CD14-positive monocyte (primary cell): ENCODE measurements around the gene RAD51C. TPM values are rescaled to one million over a fixed set of nuclear protein-coding genes. Genes with fewer than 3 reads are reported as not detected.

ENCODE experiments used
- DNase-seq, 3 donors: peaks; one replicate each; pipeline ENCODE4 v3.0.0-alpha.2; 2011 to 2022
- H2AFZ ChIP-seq: 2 replicates; pipeline ENCODE4 v1.6.0; 2012; ENCODE audit warnings: mild to moderate bottlenecking, low read depth, low read length, inconsistent platforms; ENCODE audit not compliant: insufficient read depth, poor library complexity, severe bottlenecking
- H3K27ac ChIP-seq, 2 donors: 1 replicate in 1 of 2; 2 replicates in 1 of 2; pipeline ENCODE4 v1.5.1; 2012 to 2013; ENCODE audit warnings: low read length in 2 of 2, control low read depth in 1 of 2, inconsistent platforms in 1 of 2, low read depth in 1 of 2, mild to moderate bottlenecking in 1 of 2
- H3K27me3 ChIP-seq, 2 donors: one replicate each; pipeline versions ENCODE4 v1.6.0 to v1.6.1; 2011 to 2013; ENCODE audit warnings: low read length in 2 of 2; ENCODE audit not compliant: control insufficient read depth in 2 of 2, insufficient read depth in 2 of 2
- H3K36me3 ChIP-seq, 2 donors: replicated peaks in 1 of 2; 1 replicate in 1 of 2; 2 replicates in 1 of 2; pipeline versions ENCODE4 v1.5.1 to v1.6.1; 2012 to 2013; ENCODE audit warnings: low read length in 2 of 2, control low read depth in 1 of 2, inconsistent platforms in 1 of 2, mild to moderate bottlenecking in 1 of 2; ENCODE audit not compliant: insufficient read depth in 2 of 2, control insufficient read depth in 1 of 2
- H3K4me1 ChIP-seq, 2 donors: 1 replicate in 1 of 2; 2 replicates in 1 of 2; pipeline versions ENCODE4 v1.5.1 to v1.6.1; 2012 to 2013; ENCODE audit warnings: low read length in 2 of 2, control low read depth in 1 of 2, inconsistent platforms in 1 of 2, mild to moderate bottlenecking in 1 of 2, moderate library complexity in 1 of 2; ENCODE audit not compliant: insufficient read depth in 2 of 2, control insufficient read depth in 1 of 2
- H3K4me2 ChIP-seq: replicated peaks from 2 replicates; pipeline ENCODE3; 2012; ENCODE audit warnings: low read length, moderate library complexity, mild to moderate bottlenecking; ENCODE audit not compliant: poor library complexity, severe bottlenecking; ENCODE audit errors: extremely low read depth
- H3K4me3 ChIP-seq, 3 experiments: fragments of 200-600 bp in 1 of 3; sonication (generic) in 1 of 3; replicated peaks in 1 of 3; 1 replicate in 2 of 3; 2 replicates in 1 of 3; pipeline ENCODE4 v1.5.1; 2011 to 2013; ENCODE audit warnings: low read length in 3 of 3, mild to moderate bottlenecking in 3 of 3, control low read depth in 2 of 3, low read depth in 2 of 3, inconsistent platforms in 1 of 3, moderate library complexity in 1 of 3
- H3K79me2 ChIP-seq: 2 replicates; pipeline ENCODE4 v1.6.0; 2012; ENCODE audit warnings: mild to moderate bottlenecking, control low read depth, inconsistent platforms, low read length, moderate library complexity; ENCODE audit not compliant: insufficient read depth
- H3K9ac ChIP-seq: 2 replicates; pipeline ENCODE4 v1.6.0; 2017; ENCODE audit warnings: low read length, mild to moderate bottlenecking; ENCODE audit not compliant: insufficient read depth, poor library complexity, severe bottlenecking
- H3K9me3 ChIP-seq, 2 donors: replicated peaks in 1 of 2; 1 replicate in 1 of 2; 2 replicates in 1 of 2; pipeline versions ENCODE4 v1.5.1 to v1.6.1; 2012 to 2013; ENCODE audit warnings: low read length in 2 of 2, control low read depth in 1 of 2; ENCODE audit not compliant: control insufficient read depth in 1 of 2, insufficient read depth in 1 of 2
- H4K20me1 ChIP-seq: 2 replicates; pipeline ENCODE4 v1.6.0; 2012; ENCODE audit warnings: mild to moderate bottlenecking, low read length, control low read depth, moderate library complexity; ENCODE audit not compliant: insufficient read depth
- H3K27ac Mint-ChIP-seq, 7 donors: one replicate each; pipeline ENCODE4 v1.8.0; 2020; ENCODE audit warnings: mild to moderate bottlenecking in 7 of 7, mixed read lengths in 7 of 7, moderate library complexity in 6 of 7, inconsistent platforms in 2 of 7
- H3K27me3 Mint-ChIP-seq, 3 donors: one replicate each; pipeline ENCODE4 v1.8.0; 2021 to 2022; ENCODE audit warnings: low read depth in 3 of 3, mild to moderate bottlenecking in 3 of 3, mixed read lengths in 3 of 3, moderate library complexity in 3 of 3, inconsistent platforms in 1 of 3
- H3K36me3 Mint-ChIP-seq, 2 donors: one replicate each; pipeline ENCODE4 v1.8.0; 2020; ENCODE audit warnings: mixed read lengths in 2 of 2, inconsistent platforms in 1 of 2, mild to moderate bottlenecking in 1 of 2
- H3K4me1 Mint-ChIP-seq: one replicate; pipeline ENCODE4 v1.8.0; 2020; ENCODE audit warnings: mild to moderate bottlenecking, mixed read lengths
- H3K4me3 Mint-ChIP-seq, 2 donors: one replicate each; pipeline ENCODE4 v1.8.0; 2020; ENCODE audit warnings: mild to moderate bottlenecking in 2 of 2, mixed read lengths in 2 of 2, moderate library complexity in 1 of 2
- H3K9me3 Mint-ChIP-seq, 7 donors: one replicate each; pipeline ENCODE4 v1.8.0; 2020 to 2022; ENCODE audit warnings: mixed read lengths in 7 of 7, mild to moderate bottlenecking in 6 of 7, moderate library complexity in 6 of 7, inconsistent platforms in 2 of 7
- WGBS: methylation state at CpG from one replicate; pipeline ENCODE4 v1.1.5; 2013; ENCODE audit warnings: missing lambda C conversion rate; ENCODE audit not compliant: insufficient coverage; 5-methylcytosine and 5-hydroxymethylcytosine counted together
- intact Hi-C, 2 donors: fragments of 100-400 bp; cut with micrococcal nuclease; formaldehyde crosslinking; loops; one replicate each; pipeline versions ENCODE4 v1.15.0 to v1.15.1; 2023
- polyA plus RNA-seq, 3 donors: library from polyadenylated mRNA; depleted of rRNA in 1 of 3; unstranded in 2 of 3; stranded (reverse) in 1 of 3; fragments of 300-500 nt in 2 of 3; fragments of >200 nt in 1 of 3; fragmentation: Illumina TruSeq in 2 of 3; gene quantifications; 1 replicate in 2 of 3; 2 replicates in 1 of 3; pipeline ENCODE4 v1.2.3, GENCODE V29; 2012 to 2021
- TF ChIP-seq, protein P1 (sequence below): fragments of 200-600 bp; IDR thresholded peaks from one replicate; pipeline ENCODE4 v1.8.0; 2022; ENCODE audit warnings: antibody characterized with exemption, mild to moderate bottlenecking

The RAD51C gene
- polyA plus RNA-seq, 3 donors, result 6.8 to 14.5 (median 13.1) TPM

DNA sequence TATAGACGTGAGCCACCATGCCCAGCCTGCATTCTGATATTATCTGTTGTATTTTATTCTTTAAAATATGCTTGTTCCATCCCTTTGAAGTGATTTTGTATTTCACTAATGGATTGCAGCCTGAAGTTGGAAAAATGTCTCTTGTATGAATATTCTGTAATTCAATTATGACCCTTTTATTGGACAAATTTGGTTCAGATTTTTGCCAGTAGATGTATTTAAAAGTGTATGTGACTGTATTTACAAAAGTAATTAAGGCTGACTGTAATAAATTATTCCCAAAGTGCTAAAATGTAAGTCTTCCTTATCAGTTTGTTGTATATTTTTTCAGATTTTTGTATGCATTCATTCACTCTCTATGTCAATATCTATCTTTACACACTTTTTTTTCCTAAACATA lies 87.0 kb downstream of the RAD51C start:
- no peaks in the 10 kb centered on the region for H3K4me1 Mint-ChIP-seq
- H3K4me3 Mint-ChIP-seq, result no peak overlapping the region
- H3K9me3 Mint-ChIP-seq, result no peaks in the 10 kb centered on the region
- peaks cover 5 to 19% (median 17%) of the 10 kb centered on the region in 3 donors for H3K27me3 Mint-ChIP-seq
- Histone ChIP-seq H3K9ac (no peak overlapping the region), H4K20me1 (no peaks in the 10 kb centered on the region), H3K4me1 (no peaks in the 10 kb centered on the region), H3K79me2 (no peaks in the 10 kb centered on the region), H3K36me3 (no peaks in the 10 kb centered on the region), H3K4me3 (no peak overlapping the region), H3K4me2 (no peak overlapping the region), H2AFZ (no peak overlapping the region), H3K9me3 (no peaks in the 10 kb centered on the region), H3K27me3 (no peaks in the 10 kb centered on the region), H3K27ac (no peak overlapping the region)
- intact Hi-C loops, result no loop called here
- no CpG with 5 or more reads among the region's 1 CpG for WGBS
- TF ChIP-seq, protein P1, sequence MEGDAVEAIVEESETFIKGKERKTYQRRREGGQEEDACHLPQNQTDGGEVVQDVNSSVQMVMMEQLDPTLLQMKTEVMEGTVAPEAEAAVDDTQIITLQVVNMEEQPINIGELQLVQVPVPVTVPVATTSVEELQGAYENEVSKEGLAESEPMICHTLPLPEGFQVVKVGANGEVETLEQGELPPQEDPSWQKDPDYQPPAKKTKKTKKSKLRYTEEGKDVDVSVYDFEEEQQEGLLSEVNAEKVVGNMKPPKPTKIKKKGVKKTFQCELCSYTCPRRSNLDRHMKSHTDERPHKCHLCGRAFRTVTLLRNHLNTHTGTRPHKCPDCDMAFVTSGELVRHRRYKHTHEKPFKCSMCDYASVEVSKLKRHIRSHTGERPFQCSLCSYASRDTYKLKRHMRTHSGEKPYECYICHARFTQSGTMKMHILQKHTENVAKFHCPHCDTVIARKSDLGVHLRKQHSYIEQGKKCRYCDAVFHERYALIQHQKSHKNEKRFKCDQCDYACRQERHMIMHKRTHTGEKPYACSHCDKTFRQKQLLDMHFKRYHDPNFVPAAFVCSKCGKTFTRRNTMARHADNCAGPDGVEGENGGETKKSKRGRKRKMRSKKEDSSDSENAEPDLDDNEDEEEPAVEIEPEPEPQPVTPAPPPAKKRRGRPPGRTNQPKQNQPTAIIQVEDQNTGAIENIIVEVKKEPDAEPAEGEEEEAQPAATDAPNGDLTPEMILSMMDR, result no peak
- H3K27ac Mint-ChIP-seq, result no peak overlapping the region
- no peak for DNase-seq
- H3K36me3 Mint-ChIP-seq, result no peaks in the 10 kb centered on the region

DNA sequence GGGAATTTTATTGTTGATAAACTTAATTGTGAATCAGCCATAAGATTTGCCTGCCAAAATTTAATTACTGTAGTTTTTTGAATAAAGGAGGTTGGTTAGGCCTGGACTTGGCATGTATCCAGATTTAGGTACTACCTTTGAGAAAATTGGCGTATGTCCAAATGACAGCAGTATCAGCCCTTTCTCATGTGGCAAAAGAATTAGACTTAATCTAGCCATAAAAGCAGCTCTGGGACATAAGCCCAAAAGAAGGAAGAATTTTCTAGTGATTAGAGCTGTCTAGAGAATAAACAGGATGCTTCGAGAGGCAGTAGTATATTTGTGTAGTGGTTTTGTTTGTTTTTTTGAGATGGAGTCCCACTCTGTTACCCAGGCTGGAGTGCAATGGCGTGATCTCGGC lies 91.0 kb downstream of the RAD51C start:
- no peak overlapping the region for H3K9ac ChIP-seq
- no peaks in the 10 kb centered on the region for H3K79me2 ChIP-seq
- peaks cover 0 to 2% of the 10 kb centered on the region in 2 donors for H3K27me3 ChIP-seq
- no peaks in the 10 kb centered on the region for H3K36me3 Mint-ChIP-seq
- no peak for DNase-seq
- no peak overlapping the region for H3K27ac ChIP-seq
- no peak overlapping the region for H3K4me2 ChIP-seq
- intact Hi-C loops, result no loop called here
- no peaks in the 10 kb centered on the region for H3K9me3 Mint-ChIP-seq
- no peak overlapping the region for H2AFZ ChIP-seq
- no peak overlapping the region for H3K4me3 ChIP-seq
- no peaks in the 10 kb centered on the region for H3K4me1 Mint-ChIP-seq
- H3K36me3 ChIP-seq, result no peaks in the 10 kb centered on the region
- WGBS, result no CpG with 5 or more reads among the region's 4 CpGs
- H3K27ac Mint-ChIP-seq, result no peak overlapping the region
- no peaks in the 10 kb centered on the region for H3K4me1 ChIP-seq
- H3K4me3 Mint-ChIP-seq, result no peak overlapping the region
- H4K20me1 ChIP-seq, result no peaks in the 10 kb centered on the region
- no peaks in the 10 kb centered on the region for H3K9me3 ChIP-seq
- TF ChIP-seq, protein P1, result no peak
- peaks cover 5 to 27% (median 16%) of the 10 kb centered on the region in 3 donors for H3K27me3 Mint-ChIP-seq
